ENCODE results near the gene ALG9. TPM values are rescaled to one million over a fixed set of nuclear protein-coding genes. Genes with fewer than 3 reads are reported as not detected.

Gene ALG9
- total RNA-seq, 1 donor from 2014 or later, result 55.5 TPM

- Mint-ChIP-seq H3K4me3 (no peak overlapping the region), H3K27ac (ENCODE audit: unreplicated experiment) (no peak overlapping the region), H3K4me1 (peaks cover 17% of the 10 kb centered on the region), H3K9me3 (no peaks in the 10 kb centered on the region), H3K36me3 (ENCODE audit: low read depth) (no peaks in the 10 kb centered on the region), H3K27me3 (ENCODE audit: low read depth) (peaks cover 4% of the 10 kb centered on the region)
- DNase-seq (ENCODE audit: low read depth, low spot score), result no peak
- no peak for TF ChIP-seq CTCF (conservative IDR thresholded peaks at IDR 0.05)
These were observed 39.5 kb upstream of the ALG9 start for GRCh38 chr11:111910676-111911562.

- peaks cover 17% of the 10 kb centered on the region for H3K4me1 Mint-ChIP-seq
- no peaks in the 10 kb centered on the region for H3K36me3 Mint-ChIP-seq (ENCODE audit: low read depth)
- H3K4me3 Mint-ChIP-seq, result no peak overlapping the region
- peaks cover 4% of the 10 kb centered on the region for H3K27me3 Mint-ChIP-seq (ENCODE audit: low read depth)
- no peak for TF ChIP-seq CTCF (conservative IDR thresholded peaks at IDR 0.05)
- H3K27ac Mint-ChIP-seq (ENCODE audit: unreplicated experiment), result peak overlapping the region; percentile 12
- DNase-seq (ENCODE audit: low read depth, low spot score), result no peak
- no peaks in the 10 kb centered on the region for H3K9me3 Mint-ChIP-seq
These were observed 38.0 kb upstream of the ALG9 start for GRCh38 chr11:111909378-111909777.

GRCh38 chr11:111908639-111909305 is 37.4 kb upstream of the ALG9 start:
- H3K27ac Mint-ChIP-seq (ENCODE audit: unreplicated experiment), result no peak overlapping the region
- peaks cover 11% of the 10 kb centered on the region for H3K4me1 Mint-ChIP-seq
- no peak for DNase-seq (ENCODE audit: low read depth, low spot score)
- no peaks in the 10 kb centered on the region for H3K9me3 Mint-ChIP-seq
- H3K36me3 Mint-ChIP-seq (ENCODE audit: low read depth), result no peaks in the 10 kb centered on the region
- H3K27me3 Mint-ChIP-seq (ENCODE audit: low read depth), result peaks cover 4% of the 10 kb centered on the region
- no peak for TF ChIP-seq CTCF (conservative IDR thresholded peaks at IDR 0.05)
- no peak overlapping the region for H3K4me3 Mint-ChIP-seq

GRCh38 chr11:111906680-111907079 is 35.3 kb upstream of the ALG9 start:
- no peak for DNase-seq (ENCODE audit: low read depth, low spot score)

GRCh38 chr11:111905411-111905810 is 34.0 kb upstream of the ALG9 start:
- Mint-ChIP-seq H3K4me1 (no peaks in the 10 kb centered on the region), H3K9me3 (no peaks in the 10 kb centered on the region), H3K4me3 (no peak overlapping the region), H3K27me3 (ENCODE audit: low read depth) (peaks cover 4% of the 10 kb centered on the region), H3K27ac (ENCODE audit: unreplicated experiment) (no peak overlapping the region), H3K36me3 (ENCODE audit: low read depth) (no peaks in the 10 kb centered on the region)
- no peak for DNase-seq (ENCODE audit: low read depth, low spot score)
- TF ChIP-seq CTCF (conservative IDR thresholded peaks at IDR 0.05), result no peak

More at GRCh38 chr11:111906680-111907079, 35.3 kb upstream of the ALG9 start:
- no peak for TF ChIP-seq CTCF (conservative IDR thresholded peaks at IDR 0.05)
- H3K4me1 Mint-ChIP-seq, result peaks cover 5% of the 10 kb centered on the region
- H3K36me3 Mint-ChIP-seq (ENCODE audit: low read depth), result no peaks in the 10 kb centered on the region
- H3K27ac Mint-ChIP-seq (ENCODE audit: unreplicated experiment), result no peak overlapping the region
- peaks cover 4% of the 10 kb centered on the region for H3K27me3 Mint-ChIP-seq (ENCODE audit: low read depth)
- H3K9me3 Mint-ChIP-seq, result no peaks in the 10 kb centered on the region
- no peak overlapping the region for H3K4me3 Mint-ChIP-seq

All from neural crest cell (in vitro differentiated cells).